Panc1 (cell line): ENCODE results near the gene RABGAP1L. TPM values are rescaled to one million over a fixed set of nuclear protein-coding genes. Genes with fewer than 3 reads are reported as not detected.

Source experiments
- ATAC-seq: fragments of 200-7000 bp; cut with Tn5 transposase; 2 replicates; pipeline ENCODE4 v1.9.1; 2020; ENCODE audit warnings: mild to moderate bottlenecking, moderate library complexity
- BruUV-seq: library from RNA; stranded (reverse); fragments of 400-500 nt; replicated peaks from 2 replicates; lab custom pipeline; 2021; lab: Mats Ljungman, UMichigan
- CTCF ChIA-PET: fragments of 300-600 bp; sonication (Branson Sonifier 250); formaldehyde crosslinking; loops from one replicate; lab custom pipeline; 2022; ENCODE audit warnings: antibody characterized with exemption; lab: Charles Lee
- POLR2A ChIA-PET: fragments of 300-600 bp; sonication (Branson Sonifier 250); formaldehyde crosslinking; loops from one replicate; lab custom pipeline; 2022; ENCODE audit warnings: antibody characterized with exemption; lab: Charles Lee
- DNase-seq: peaks from one replicate; pipeline ENCODE4 v3.0.0-alpha.2; 2010; ENCODE audit warnings: low read depth, low spot score
- H3K27ac ChIP-seq: 2 replicates; pipeline ENCODE4 v1.5.1; 2011; ENCODE audit warnings: mild to moderate bottlenecking, low read length, inconsistent platforms
- H3K27me3 ChIP-seq: fragments of 200-500 bp; sonication (Bioruptor generic); 2 replicates; pipeline ENCODE4 v1.6.0; 2014; ENCODE audit warnings: low read length, inconsistent platforms; ENCODE audit not compliant: control insufficient read depth, insufficient read depth
- H3K36me3 ChIP-seq: fragments of 200-500 bp; sonication (Bioruptor generic); 2 replicates; pipeline ENCODE4 v1.5.1; 2014; ENCODE audit warnings: inconsistent platforms, mild to moderate bottlenecking, low read length, moderate library complexity; ENCODE audit not compliant: control insufficient read depth, insufficient read depth
- H3K4me1 ChIP-seq: 2 replicates; pipeline ENCODE4 v1.5.1; 2011; ENCODE audit warnings: inconsistent platforms, mild to moderate bottlenecking, low read length, moderate library complexity; ENCODE audit not compliant: control insufficient read depth, insufficient read depth
- H3K4me3 ChIP-seq, 2 experiments: 2 replicates each; pipeline ENCODE4 v1.5.1; 2011 to 2012; ENCODE audit warnings: low read depth in 2 of 2, low read length in 2 of 2, mild to moderate bottlenecking in 2 of 2, inconsistent platforms in 1 of 2, moderate library complexity in 1 of 2
- H3K9me3 ChIP-seq: fragments of 200-500 bp; sonication (Bioruptor generic); 2 replicates; pipeline ENCODE4 v1.5.1; 2014; ENCODE audit warnings: low read depth, mild to moderate bottlenecking, inconsistent platforms, low read length, moderate library complexity; ENCODE audit not compliant: control insufficient read depth, insufficient read depth
- CTCF ChIP-seq: fragments of 450-650 bp; IDR thresholded peaks from 2 replicates; pipeline ENCODE4 v1.5.1; 2017; ENCODE audit warnings: mild to moderate bottlenecking
- POLR2AphosphoS5 ChIP-seq: IDR thresholded peaks from 2 replicates; pipeline ENCODE4 v1.6.1; 2012; ENCODE audit warnings: mild to moderate bottlenecking, low read depth, low read length, moderate library complexity
- REST ChIP-seq, 2 experiments: IDR thresholded peaks; 2 replicates each; pipeline ENCODE4 v1.6.1; 2011 to 2012; ENCODE audit warnings: low read depth in 2 of 2, control low read depth in 1 of 2, low read length in 1 of 2, mild to moderate bottlenecking in 1 of 2, moderate library complexity in 1 of 2; ENCODE audit not compliant: insufficient read depth in 1 of 2
- SIN3A ChIP-seq: IDR thresholded peaks from 2 replicates; pipeline ENCODE4 v1.6.1; 2012; ENCODE audit warnings: low read depth, mild to moderate bottlenecking, low read length, moderate library complexity, borderline replicate concordance; ENCODE audit not compliant: insufficient read depth
- TCF7L2 ChIP-seq: IDR thresholded peaks from 2 replicates; pipeline ENCODE4 v1.6.1; 2011; ENCODE audit warnings: mild to moderate bottlenecking, low read depth, low read length, inconsistent platforms
- in situ Hi-C: cut with HindIII; loops from 2 replicates; pipeline ENCODE4 v1.10.0; 2016; ENCODE audit warnings: low sequenced_read_pairs, low pct_unique_long_range_greater_than_20kb
- intact Hi-C: fragments of 100-400 bp; cut with micrococcal nuclease; formaldehyde crosslinking; loops from one replicate; pipeline ENCODE4 v1.10.0; 2022; ENCODE audit not compliant: unreplicated experiment
- total RNA-seq: library from RNA; stranded (reverse); gene quantifications from one replicate; pipeline ENCODE4 v1.2.1, GENCODE V29; 2021; ENCODE audit not compliant: unreplicated experiment

Gene RABGAP1L
- total RNA-seq, 1 experiment from 2014 or later = 37.0 TPM

GRCh38 chr1:174659823-174660222, 500.5 kb downstream of the RABGAP1L start:
- no peak overlapping the region for H3K27ac ChIP-seq
- DNase-seq = peak; percentile 5
- no peaks in the 10 kb centered on the region for H3K9me3 ChIP-seq
- ChIA-PET CTCF (no interaction called here), POLR2A (no interaction called here)
- in situ Hi-C loops (no loop called here), intact Hi-C loops (no loop called here)
- TF ChIP-seq POLR2AphosphoS5 = no peak
- no peak for TF ChIP-seq REST (IDR thresholded peaks at IDR 0.05; ENCODE audit: insufficient read depth in 1 of 2, low read depth in 2 of 2, low read length in 1 of 2)
- no peak for TF ChIP-seq TCF7L2
- TF ChIP-seq CTCF = no peak
- TF ChIP-seq SIN3A = no peak
- H3K36me3 ChIP-seq = no peaks in the 10 kb centered on the region
- no peaks in the 10 kb centered on the region for H3K4me1 ChIP-seq
- no peaks in the 10 kb centered on the region for H3K27me3 ChIP-seq
- no peak overlapping the region for H3K4me3 ChIP-seq
- BruUV-seq = no TSS peak
- ATAC-seq = no peak

GRCh38 chr1:174660476-174660875, 501.2 kb downstream of the RABGAP1L start:
- Histone ChIP-seq H3K4me3 (no peak overlapping the region), H3K27ac (no peak overlapping the region), H3K4me1 (no peaks in the 10 kb centered on the region), H3K27me3 (no peaks in the 10 kb centered on the region), H3K9me3 (no peaks in the 10 kb centered on the region), H3K36me3 (no peaks in the 10 kb centered on the region)
- DNase-seq (no peak), ATAC-seq (no peak)
- CTCF ChIA-PET = no interaction called here
- no TSS peak for BruUV-seq
- in situ Hi-C loops = no loop called here
- TF ChIP-seq TCF7L2 = no peak
- no peak for TF ChIP-seq POLR2AphosphoS5
- no peak for TF ChIP-seq CTCF
- no peak for TF ChIP-seq REST (IDR thresholded peaks at IDR 0.05; ENCODE audit: insufficient read depth in 1 of 2, low read depth in 2 of 2, low read length in 1 of 2)
- TF ChIP-seq SIN3A = no peak
- intact Hi-C loops = no loop called here
- POLR2A ChIA-PET = no interaction called here
